SK-N-MC (cell line): ENCODE measurements around the gene CACNA1C.

ENCODE experiments used
- DNase-seq: peaks from one replicate; pipeline ENCODE4 v3.0.0-alpha.2; 2011; ENCODE audit warnings: low read depth, low spot score
- H3K27ac ChIP-seq: fragments of 200-600 bp; sonication (generic); 2 replicates; pipeline ENCODE4 v1.5.1; 2016; ENCODE audit warnings: mixed run types
- H3K36me3 ChIP-seq: fragments of 200-600 bp; sonication (generic); 2 replicates; pipeline ENCODE4 v1.6.1; 2017; ENCODE audit warnings: antibody characterized with exemption, low read length, mixed read lengths; ENCODE audit not compliant: insufficient read depth
- H3K4me3 ChIP-seq: fragments of 200-600 bp; sonication (generic); 2 replicates; pipeline ENCODE4 v1.5.1; 2016
- H3K9ac ChIP-seq: fragments of 200-600 bp; sonication (generic); 2 replicates; pipeline ENCODE4 v1.8.0; 2017; ENCODE audit warnings: mixed run types, mixed read lengths; ENCODE audit not compliant: insufficient read length
- H3K9me3 ChIP-seq: fragments of 200-600 bp; sonication (generic); 2 replicates; pipeline ENCODE4 v1.6.1; 2017; ENCODE audit warnings: low read depth, mild to moderate bottlenecking, antibody characterized with exemption, low read length, moderate library complexity, mixed read lengths
- EZH2 ChIP-seq: fragments of 200-600 bp; sonication (generic); IDR thresholded peaks from one replicate; pipeline ENCODE4 v1.6.1; 2017; ENCODE audit warnings: antibody characterized with exemption
- FOXP2 ChIP-seq: optimal IDR thresholded peaks from 2 replicates; pipeline ENCODE3; 2011; ENCODE audit warnings: mild to moderate bottlenecking, moderate library complexity; ENCODE audit not compliant: insufficient read depth; ENCODE audit errors: extremely low read length, control extremely low read depth
- POLR2AphosphoS5 ChIP-seq: IDR thresholded peaks from 2 replicates; pipeline ENCODE4 v1.6.1; 2012; ENCODE audit warnings: mild to moderate bottlenecking, low read depth, low read length, borderline replicate concordance

The CACNA1C gene

GRCh38 chr12:2283480-2283879, 230.7 kb downstream of the CACNA1C start:
- Histone ChIP-seq H3K27ac (peak overlapping the region; percentile 99), H3K36me3 (0 out of 2 replicates have a peak, but pooled peaks cover 3% of the 10 kb centered on the region), H3K9me3 (no peaks in the 10 kb centered on the region; the same call in 1 of the 2 replicates), H3K4me3 (peak overlapping the region; percentile 69), H3K9ac (peak overlapping the region; percentile 67)
- DNase-seq: no peak
- TF ChIP-seq EZH2 (no peak), POLR2AphosphoS5 (no peak), FOXP2 (no peak)

DNA sequence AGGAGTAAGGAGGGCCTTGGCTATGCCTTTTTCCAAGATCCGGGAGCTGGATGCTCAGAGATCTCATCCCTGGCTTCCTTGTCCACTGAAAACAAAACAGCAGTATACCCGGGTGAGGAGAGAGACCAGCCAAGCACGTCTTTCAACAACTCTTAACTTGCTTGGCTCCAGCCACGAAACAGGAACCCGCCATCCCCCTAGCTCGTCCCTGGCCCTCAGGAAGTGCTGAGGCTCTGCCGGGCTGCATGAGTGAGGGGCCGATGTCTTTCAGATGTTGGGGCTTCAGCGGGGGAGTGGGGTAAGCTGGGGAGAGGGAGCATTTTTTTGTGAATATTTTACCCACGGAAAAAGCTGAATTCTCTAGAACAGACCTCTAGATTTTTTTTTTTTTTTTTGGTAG, 231.1 kb downstream of the CACNA1C start:
- no peak for DNase-seq
- TF ChIP-seq EZH2 (no peak), POLR2AphosphoS5 (no peak), FOXP2 (no peak)

DNA sequence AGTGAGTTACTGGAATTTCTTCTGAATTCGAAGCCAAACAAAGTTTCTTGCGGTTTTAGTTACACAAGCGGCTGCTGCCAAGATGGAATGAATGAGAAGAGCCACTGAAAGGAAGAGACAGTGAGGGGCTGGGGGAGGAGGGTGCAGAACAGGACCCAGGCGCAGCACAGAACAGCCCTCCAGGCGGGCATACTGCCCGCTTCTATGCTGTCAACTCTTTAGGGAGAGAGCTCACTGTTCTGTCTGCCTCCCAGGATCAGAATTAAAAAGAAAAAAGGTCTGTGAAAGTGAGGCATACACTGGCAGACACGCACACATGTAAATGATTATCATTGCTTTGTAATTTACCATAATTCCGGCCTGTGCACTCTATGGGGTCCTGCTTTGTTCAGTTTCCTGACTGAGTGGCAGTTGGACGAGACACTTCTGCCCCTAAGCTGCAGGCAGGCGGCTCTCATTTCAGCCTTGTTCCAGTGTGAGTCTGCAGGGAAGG, 231.6 kb downstream of the CACNA1C start:
- H3K27ac ChIP-seq: peak overlapping the region; percentile 99

More for the DNA sequence above, 231.1 kb downstream of the CACNA1C start:
- Histone ChIP-seq H3K9me3 (no peaks in the 10 kb centered on the region; the same call in 1 of the 2 replicates), H3K36me3 (0 out of 2 replicates have a peak, but pooled peaks cover 3% of the 10 kb centered on the region), H3K27ac (peak overlapping the region; percentile 99), H3K9ac (peak overlapping the region; percentile 67), H3K4me3 (peak overlapping the region; percentile 69)

DNA sequence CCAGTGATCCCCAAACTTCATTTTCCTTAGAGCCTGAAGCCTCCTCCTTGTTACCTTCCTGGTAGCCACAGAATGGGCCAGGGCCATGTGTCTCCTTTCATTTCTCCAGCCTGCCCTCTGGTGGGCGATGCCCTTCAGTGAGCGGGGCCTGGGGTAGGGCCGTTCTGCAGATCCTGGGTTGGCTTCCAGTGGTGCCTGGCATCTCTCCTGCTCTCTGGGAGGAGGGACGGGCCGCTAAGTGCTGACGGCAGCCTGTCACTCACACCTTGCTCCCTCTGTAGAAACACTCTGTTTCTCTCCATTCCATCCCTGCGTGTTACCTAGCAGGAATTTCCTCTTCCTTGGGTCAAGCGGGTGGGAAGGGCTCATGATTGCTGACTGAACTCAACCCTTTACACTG, 232.1 kb downstream of the CACNA1C start:
- DNase-seq: no peak
- H3K27ac ChIP-seq: peak overlapping the region; percentile 99
- H3K9me3 ChIP-seq: no peaks in the 10 kb centered on the region; the same call in 1 of the 2 replicates
- peak overlapping the region; percentile 69 for H3K4me3 ChIP-seq
- peak overlapping the region; percentile 67 for H3K9ac ChIP-seq
- TF ChIP-seq EZH2 (no peak), FOXP2 (no peak), POLR2AphosphoS5 (no peak)
- H3K36me3 ChIP-seq: 0 out of 2 replicates have a peak, but pooled peaks cover 3% of the 10 kb centered on the region

More for the DNA sequence above, 231.6 kb downstream of the CACNA1C start:
- Histone ChIP-seq H3K4me3 (peak overlapping the region; percentile 69), H3K36me3 (0 out of 2 replicates have a peak, but pooled peaks cover 3% of the 10 kb centered on the region), H3K9ac (peak overlapping the region; percentile 67), H3K9me3 (no peaks in the 10 kb centered on the region; the same call in 1 of the 2 replicates)
- DNase-seq: peak; percentile 92
- peak; percentile 35 for TF ChIP-seq POLR2AphosphoS5
- TF ChIP-seq EZH2: no peak
- TF ChIP-seq FOXP2: peak; percentile 83

DNA sequence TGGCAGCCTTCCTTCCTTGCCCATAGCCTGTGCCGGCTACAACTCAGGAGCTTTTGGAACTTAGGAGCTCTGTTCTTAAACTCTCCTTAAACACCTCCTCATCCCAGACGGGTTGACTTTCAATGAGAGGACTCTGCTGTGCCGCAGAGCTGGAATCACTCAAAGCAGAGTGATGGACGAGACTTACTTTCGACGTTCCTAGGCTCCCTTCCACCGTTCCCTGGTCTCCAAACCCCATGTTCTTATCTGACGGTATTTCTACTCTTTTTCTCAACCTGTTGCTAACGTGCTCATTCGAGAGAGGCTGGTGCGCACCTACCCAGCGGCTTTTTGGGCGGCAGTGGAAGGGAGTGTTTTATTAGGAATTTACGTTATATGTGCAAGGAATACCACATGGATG, 232.7 kb downstream of the CACNA1C start:
- peak overlapping the region; percentile 69 for H3K4me3 ChIP-seq
- TF ChIP-seq FOXP2 (no peak), EZH2 (no peak), POLR2AphosphoS5 (no peak)
- DNase-seq: no peak
- H3K9ac ChIP-seq: peak overlapping the region; percentile 46
- 0 out of 2 replicates have a peak, but pooled peaks cover 3% of the 10 kb centered on the region for H3K36me3 ChIP-seq
- peak overlapping the region; percentile 99 for H3K27ac ChIP-seq
- no peaks in the 10 kb centered on the region; the same call in 1 of the 2 replicates for H3K9me3 ChIP-seq

GRCh38 chr12:2286047-2286446, 233.3 kb downstream of the CACNA1C start:
- Histone ChIP-seq H3K36me3 (0 out of 2 replicates have a peak, but pooled peaks cover 3% of the 10 kb centered on the region), H3K4me3 (no peak overlapping the region), H3K27ac (peak overlapping the region; percentile 99), H3K9me3 (no peaks in the 10 kb centered on the region; the same call in 1 of the 2 replicates), H3K9ac (no peak overlapping the region)
- no peak for DNase-seq
- no peak for TF ChIP-seq POLR2AphosphoS5
- TF ChIP-seq EZH2: no peak

GRCh38 chr12:2286461-2287131, 233.8 kb downstream of the CACNA1C start:
- TF ChIP-seq POLR2AphosphoS5 (no peak), EZH2 (no peak), FOXP2 (no peak)
- Histone ChIP-seq H3K9ac (no peak overlapping the region), H3K27ac (peak overlapping the region; percentile 99), H3K36me3 (no peaks in the 10 kb centered on the region), H3K4me3 (no peak overlapping the region), H3K9me3 (no peaks in the 10 kb centered on the region; the same call in 1 of the 2 replicates)
- DNase-seq: no peak

DNA sequence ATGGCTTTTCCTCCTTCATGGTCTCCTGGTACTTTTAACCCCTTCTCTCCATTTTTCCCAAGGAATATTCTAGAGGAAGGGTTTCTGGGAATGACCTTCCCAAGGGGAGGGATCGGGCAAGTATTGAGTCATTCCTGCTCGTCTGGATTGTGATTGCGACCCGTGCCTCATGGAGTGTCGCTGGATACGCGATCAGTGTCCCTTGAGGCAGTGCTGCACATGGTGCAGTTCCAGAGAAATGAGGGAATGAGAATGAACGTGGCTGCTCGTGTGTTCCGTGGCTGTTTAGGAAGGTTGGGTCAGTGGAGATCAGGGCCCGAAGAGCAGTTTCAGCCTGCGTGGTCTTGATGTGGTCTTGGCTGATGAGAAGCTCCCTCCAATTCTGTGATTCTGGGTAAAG, 234.4 kb downstream of the CACNA1C start:
- no peak overlapping the region for H3K9ac ChIP-seq
- H3K4me3 ChIP-seq: no peak overlapping the region
- no peaks in the 10 kb centered on the region; the same call in 1 of the 2 replicates for H3K9me3 ChIP-seq
- TF ChIP-seq POLR2AphosphoS5 (no peak), FOXP2 (no peak), EZH2 (no peak)
- no peak for DNase-seq
- H3K36me3 ChIP-seq: no peaks in the 10 kb centered on the region
- H3K27ac ChIP-seq: peak overlapping the region; percentile 99

DNA sequence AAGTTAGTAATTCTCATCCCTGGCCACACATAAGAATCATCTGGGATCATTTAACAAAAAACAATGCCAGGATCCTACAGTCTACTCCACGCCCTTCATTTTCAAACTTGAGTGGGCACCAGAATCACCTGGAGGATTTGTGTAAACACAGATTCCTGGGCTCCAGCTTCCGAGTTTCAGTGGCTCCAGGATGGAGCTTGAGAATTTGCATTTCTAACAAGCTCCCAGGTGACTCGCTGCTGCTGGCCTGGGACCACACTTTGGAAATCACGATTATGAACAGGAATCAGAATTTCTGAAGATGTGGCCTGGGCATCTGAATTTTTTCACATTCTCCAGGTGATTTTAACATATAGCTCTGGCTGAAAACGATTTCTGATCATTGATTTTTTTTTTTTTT, 234.8 kb downstream of the CACNA1C start:
- Histone ChIP-seq H3K36me3 (no peaks in the 10 kb centered on the region), H3K27ac (peak overlapping the region; percentile 99), H3K4me3 (no peak overlapping the region), H3K9me3 (no peaks in the 10 kb centered on the region), H3K9ac (no peak overlapping the region)
- no peak for TF ChIP-seq POLR2AphosphoS5
- TF ChIP-seq FOXP2: no peak
- TF ChIP-seq EZH2: no peak
- DNase-seq: no peak

- Histone ChIP-seq H3K9ac (no peak overlapping the region), H3K27ac (peak overlapping the region; percentile 99), H3K36me3 (no peaks in the 10 kb centered on the region), H3K4me3 (peak overlapping the region; percentile 68; the same call in 1 of the 2 replicates), H3K9me3 (no peaks in the 10 kb centered on the region)
- no peak for DNase-seq
- TF ChIP-seq POLR2AphosphoS5 (no peak), EZH2 (no peak), FOXP2 (no peak)
Measured at GRCh38 chr12:2288001-2288400, 235.2 kb downstream of the CACNA1C start.
